Spleen (tissue), 11 donors: ENCODE results near the gene MCC. TPM values are rescaled to one million over a fixed set of nuclear protein-coding genes. Genes with fewer than 3 reads are reported as not detected.

Source experiments
- DNase-seq: peaks from one replicate; pipeline ENCODE4 v3.0.0-alpha.2; 2020
- H3K27ac ChIP-seq, 8 donors: fragments of 200-600 bp; sonication (generic) in 7 of 8; 1 replicate in 4 of 8; 2 replicates in 4 of 8; pipeline versions ENCODE4 v1.5.0 to v1.8.0; 2016 to 2021; ENCODE audit warnings: inconsistent platforms in 4 of 8, mild to moderate bottlenecking in 4 of 8, moderate library complexity in 1 of 8
- H3K27me3 ChIP-seq, 7 donors: fragments of 200-600 bp; sonication (generic) in 6 of 7; replicated peaks in 1 of 7; 1 replicate in 4 of 7; 2 replicates in 3 of 7; pipeline versions ENCODE4 v1.5.0 to v1.8.0; 2016 to 2021; ENCODE audit warnings: inconsistent platforms in 3 of 7, mild to moderate bottlenecking in 1 of 7
- H3K36me3 ChIP-seq, 6 donors: fragments of 200-600 bp; sonication (generic) in 5 of 6; 1 replicate in 4 of 6; 2 replicates in 2 of 6; pipeline versions ENCODE4 v1.5.0 to v1.8.0; 2016 to 2021; ENCODE audit warnings: inconsistent platforms in 2 of 6
- H3K4me1 ChIP-seq, 6 donors: fragments of 200-600 bp; sonication (generic) in 5 of 6; 1 replicate in 3 of 6; 2 replicates in 3 of 6; pipeline versions ENCODE4 v1.5.0 to v1.8.0; 2016 to 2021; ENCODE audit warnings: inconsistent platforms in 3 of 6
- H3K4me3 ChIP-seq, 8 donors: fragments of 200-600 bp; sonication (generic) in 7 of 8; 1 replicate in 4 of 8; 2 replicates in 4 of 8; pipeline versions ENCODE4 v1.5.0 to v1.8.0; 2016 to 2021; ENCODE audit warnings: inconsistent platforms in 4 of 8, mild to moderate bottlenecking in 4 of 8, moderate library complexity in 2 of 8
- H3K9me3 ChIP-seq, 8 donors: fragments of 200-600 bp; sonication (generic) in 7 of 8; 1 replicate in 4 of 8; 2 replicates in 4 of 8; pipeline versions ENCODE4 v1.5.0 to v1.8.0; 2016 to 2021; ENCODE audit warnings: inconsistent platforms in 4 of 8
- POLR2A ChIP-seq, 3 donors: fragments of 450-650 bp; IDR thresholded peaks; one replicate each; pipeline ENCODE4 v1.5.1; 2017; ENCODE audit warnings: antibody characterized with exemption in 3 of 3, mild to moderate bottlenecking in 1 of 3
- POLR2AphosphoS5 ChIP-seq, 3 donors: sonication (generic); formaldehyde crosslinking; IDR thresholded peaks; one replicate each; pipeline ENCODE4 v1.5.1; 2017; ENCODE audit warnings: antibody characterized with exemption in 3 of 3
- WGBS, 5 donors: extraction: QIAGEN DNeasy Blood & Tissue Kit in 3 of 5; methylation state at CpG; one replicate each; pipeline versions ENCODE4 v1.1.5 to v1.1.7; 2013 to 2018; 5-methylcytosine and 5-hydroxymethylcytosine counted together
- intact Hi-C: fragments of 100-400 bp; cut with DNase I; formaldehyde crosslinking; loops from one replicate; pipeline ENCODE4 v1.15.0; 2023; ENCODE audit warnings: low total_unique reads
- polyA plus RNA-seq, 3 donors: library from polyadenylated mRNA; stranded (reverse); fragments of 200-250 nt; gene quantifications; one replicate each; pipeline ENCODE4 v1.2.1, GENCODE V29; 2013
- total RNA-seq, 7 donors: library from RNA; depleted of rRNA in 3 of 7; stranded (reverse); fragments of >200 nt in 3 of 7; fragmentation: NEBNext Ultra II Directional in 4 of 7; extraction: Animal tissue kit (Norgen Biotek cat#: 25700) in 4 of 7; gene quantifications; one replicate each; pipeline versions ENCODE4 v1.1.0 to v1.2.1, GENCODE V29; 2016 to 2021
- TF ChIP-seq, protein P1 (sequence below), 11 experiments: fragments of 200-600 bp in 7 of 11; fragments of 450-650 bp in 4 of 11; sonication (generic) in 4 of 11; IDR thresholded peaks in 8 of 11; conservative IDR thresholded peaks in 3 of 11; 1 replicate in 7 of 11; 2 replicates in 4 of 11; pipeline versions ENCODE4 v1.4.0 to v1.8.0; 2016 to 2021; ENCODE audit warnings: antibody characterized with exemption in 11 of 11, inconsistent platforms in 4 of 11, mild to moderate bottlenecking in 1 of 11
- donor health status: healthy with polysubstance abuse.
- donor health status: DM: no; HTN: no; CAD: no; lungs with moderate emphysema.
- donor health status: DM: no; HTN: no; CAD: no.
- donor health status: Bipolar disorder and iron deficiency.
- donor health status: healthy.
- donor health status: DM: no; HTN: no; CAD: no.
- donor health status: DM: yes; HTN: yes; CAD: no.

MCC gene
- total and polyA plus RNA-seq, 10 donors, result 1.3 to 32.8 (median 15.8) TPM

DNA sequence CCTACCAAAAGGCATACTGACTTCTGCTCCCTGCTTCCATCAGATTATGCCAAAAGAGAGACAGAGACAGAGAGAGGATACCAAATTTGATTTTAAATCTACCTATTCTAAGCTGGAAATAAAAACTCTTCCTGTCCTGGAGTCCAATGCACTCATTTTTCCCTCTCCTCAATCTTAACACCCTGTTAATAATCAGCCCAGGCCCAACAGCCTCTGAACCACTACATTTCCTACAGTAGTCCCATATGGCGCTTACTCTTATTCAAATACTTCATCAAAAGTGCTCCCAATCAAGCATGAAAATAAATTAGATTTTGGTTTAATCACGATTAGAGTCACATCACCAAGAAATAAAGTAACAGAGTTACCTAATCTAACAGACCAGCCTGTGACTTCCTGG, 205.8 kb downstream of the MCC start:
- 78 to 85% (median 81%) methylated on average over 2 of the region's 2 CpGs for WGBS, 5 donors
- Histone ChIP-seq H3K4me1 (no peaks in the 10 kb centered on the region), H3K4me3 (no peak overlapping the region), H3K27ac (no peak overlapping the region), H3K9me3 (no peaks in the 10 kb centered on the region), H3K36me3 (no peaks in the 10 kb centered on the region), H3K27me3 (no peaks in the 10 kb centered on the region)
- DNase-seq, result no peak
- intact Hi-C loops, result no loop called here
- no peak for TF ChIP-seq POLR2AphosphoS5 (IDR thresholded peaks at IDR 0.05)
- TF ChIP-seq, protein P1, sequence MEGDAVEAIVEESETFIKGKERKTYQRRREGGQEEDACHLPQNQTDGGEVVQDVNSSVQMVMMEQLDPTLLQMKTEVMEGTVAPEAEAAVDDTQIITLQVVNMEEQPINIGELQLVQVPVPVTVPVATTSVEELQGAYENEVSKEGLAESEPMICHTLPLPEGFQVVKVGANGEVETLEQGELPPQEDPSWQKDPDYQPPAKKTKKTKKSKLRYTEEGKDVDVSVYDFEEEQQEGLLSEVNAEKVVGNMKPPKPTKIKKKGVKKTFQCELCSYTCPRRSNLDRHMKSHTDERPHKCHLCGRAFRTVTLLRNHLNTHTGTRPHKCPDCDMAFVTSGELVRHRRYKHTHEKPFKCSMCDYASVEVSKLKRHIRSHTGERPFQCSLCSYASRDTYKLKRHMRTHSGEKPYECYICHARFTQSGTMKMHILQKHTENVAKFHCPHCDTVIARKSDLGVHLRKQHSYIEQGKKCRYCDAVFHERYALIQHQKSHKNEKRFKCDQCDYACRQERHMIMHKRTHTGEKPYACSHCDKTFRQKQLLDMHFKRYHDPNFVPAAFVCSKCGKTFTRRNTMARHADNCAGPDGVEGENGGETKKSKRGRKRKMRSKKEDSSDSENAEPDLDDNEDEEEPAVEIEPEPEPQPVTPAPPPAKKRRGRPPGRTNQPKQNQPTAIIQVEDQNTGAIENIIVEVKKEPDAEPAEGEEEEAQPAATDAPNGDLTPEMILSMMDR (IDR thresholded peaks at IDR 0.05 in 8 of 11, conservative IDR thresholded peaks at IDR 0.05 in 3 of 11), result no peak
- TF ChIP-seq POLR2A (IDR thresholded peaks at IDR 0.05), result no peak

DNA sequence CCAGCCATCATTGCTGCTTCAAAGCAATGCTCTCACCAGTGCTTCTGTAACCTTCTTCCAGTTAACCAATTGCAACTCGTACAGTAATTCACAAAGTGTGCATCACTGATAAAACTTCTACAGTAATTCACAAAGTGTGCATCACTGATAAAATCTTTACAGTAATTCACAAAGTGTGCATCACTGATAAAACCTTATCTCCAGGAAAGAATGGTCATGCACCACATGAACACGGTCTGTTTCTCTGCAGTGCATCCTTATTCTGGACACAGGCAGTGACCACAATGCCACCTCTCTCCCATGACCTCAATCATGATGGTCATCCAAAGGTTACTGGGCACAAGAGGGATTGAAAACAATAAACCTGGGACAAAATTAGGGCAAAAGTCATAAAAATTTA, 207.1 kb downstream of the MCC start:
- H3K4me1 ChIP-seq, result no peaks in the 10 kb centered on the region
- H3K27me3 ChIP-seq, result no peaks in the 10 kb centered on the region
- intact Hi-C loops, result no loop called here
- WGBS, 5 donors, result 44 to 56% (median 55%) methylated on average over 2 of the region's 2 CpGs
- no peaks in the 10 kb centered on the region for H3K36me3 ChIP-seq
- H3K9me3 ChIP-seq, result no peaks in the 10 kb centered on the region
- H3K27ac ChIP-seq, result no peak overlapping the region
- TF ChIP-seq POLR2AphosphoS5 (IDR thresholded peaks at IDR 0.05) (no peak), POLR2A (IDR thresholded peaks at IDR 0.05) (no peak)
- TF ChIP-seq, protein P1 (IDR thresholded peaks at IDR 0.05 in 8 of 11, conservative IDR thresholded peaks at IDR 0.05 in 3 of 11), result no peak
- DNase-seq, result no peak
- H3K4me3 ChIP-seq, result no peak overlapping the region

DNA sequence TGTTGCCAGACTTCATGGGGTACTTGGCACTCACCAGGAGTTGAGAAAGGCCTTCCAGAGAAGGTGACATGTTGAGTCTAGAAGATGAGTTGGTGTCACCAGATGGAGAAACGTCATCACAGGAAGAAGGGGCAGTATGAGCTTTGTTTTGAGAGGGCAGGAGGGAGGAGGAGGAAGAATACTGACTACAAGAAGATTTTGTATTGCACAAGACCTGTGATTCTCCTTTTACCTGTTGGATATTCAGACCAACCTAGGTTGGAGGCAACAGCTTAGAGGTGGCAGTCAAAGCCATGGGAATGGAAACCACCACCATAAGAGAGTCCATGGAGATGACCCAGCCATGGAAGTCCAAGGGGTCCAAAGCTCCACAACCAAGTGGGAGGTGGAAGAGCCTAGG, 207.7 kb downstream of the MCC start:
- H3K27me3 ChIP-seq, result no peaks in the 10 kb centered on the region
- no peak for DNase-seq
- H3K36me3 ChIP-seq, result no peaks in the 10 kb centered on the region
- H3K9me3 ChIP-seq, result no peaks in the 10 kb centered on the region
- TF ChIP-seq POLR2AphosphoS5 (IDR thresholded peaks at IDR 0.05), result no peak
- TF ChIP-seq POLR2A (IDR thresholded peaks at IDR 0.05), result no peak
- TF ChIP-seq, protein P1 (IDR thresholded peaks at IDR 0.05 in 8 of 11, conservative IDR thresholded peaks at IDR 0.05 in 3 of 11), result no peak
- H3K4me3 ChIP-seq, result no peak overlapping the region
- intact Hi-C loops, result no loop called here
- WGBS, 5 donors, result 44 to 71% (median 55%) methylated on average over 1 of the region's 1 CpG
- no peak overlapping the region for H3K27ac ChIP-seq
- peaks cover 0 to under 1% (median 0%) of the 10 kb centered on the region in 6 donors for H3K4me1 ChIP-seq

DNA sequence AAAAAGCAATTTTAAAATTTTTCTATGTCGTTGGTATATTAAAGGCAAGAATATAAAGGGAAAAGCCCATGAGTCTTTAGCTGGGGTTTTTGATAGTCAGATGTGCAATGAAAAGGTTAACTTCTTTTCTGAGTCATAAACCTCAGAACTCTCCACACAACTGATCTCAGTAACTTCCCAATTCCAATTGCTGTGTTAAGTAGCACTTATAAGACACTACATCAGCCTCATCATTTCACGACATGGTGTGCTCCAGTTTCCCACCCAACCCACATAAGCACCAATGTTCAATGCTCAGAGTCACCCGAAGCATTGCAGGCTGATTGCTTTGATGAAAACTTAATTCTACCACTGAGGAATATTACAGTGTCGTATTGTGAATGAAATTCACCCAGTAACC, 209.3 kb downstream of the MCC start:
- Histone ChIP-seq H3K27me3 (no peaks in the 10 kb centered on the region), H3K36me3 (no peaks in the 10 kb centered on the region), H3K4me1 (peaks cover 0 to 8% (median under 1%) of the 10 kb centered on the region in 6 donors), H3K9me3 (no peaks in the 10 kb centered on the region), H3K27ac (no peak overlapping the region), H3K4me3 (no peak overlapping the region)
- intact Hi-C loops, result no loop called here
- 49 to 75% (median 61%) methylated on average over 4 of the region's 4 CpGs for WGBS, 5 donors
- no peak for DNase-seq
- TF ChIP-seq, protein P1 (IDR thresholded peaks at IDR 0.05 in 8 of 11, conservative IDR thresholded peaks at IDR 0.05 in 3 of 11), result no peak
- no peak for TF ChIP-seq POLR2AphosphoS5 (IDR thresholded peaks at IDR 0.05)
- TF ChIP-seq POLR2A (IDR thresholded peaks at IDR 0.05), result no peak
